MCF 10A (cell line): ENCODE measurements around the gene KCNJ1. TPM values are rescaled to one million over a fixed set of nuclear protein-coding genes. Genes with fewer than 3 reads are reported as not detected.

Experiments used
- BruUV-seq: library from RNA; stranded (reverse); fragments of 400-500 nt; replicated peaks from 2 replicates; lab custom pipeline; 2021; lab: Mats Ljungman, UMichigan
- CTCF ChIA-PET: fragments of 300-600 bp; sonication (Branson Sonifier 250); formaldehyde crosslinking; extraction: SDS; loops from one replicate; lab custom pipeline; 2021; ENCODE audit warnings: antibody characterized with exemption, inconsistent platforms; lab: Yijun Ruan, JAX
- POLR2A ChIA-PET: fragments of 300-600, 350-650 bp; sonication (Branson Sonifier 250); formaldehyde crosslinking; extraction: SDS; loops from one replicate; lab custom pipeline; 2020; ENCODE audit warnings: antibody characterized with exemption, inconsistent platforms; lab: Yijun Ruan, JAX
- DNase-seq: peaks from one replicate; pipeline ENCODE4 v3.0.0-alpha.2; 2018; ENCODE audit not compliant: unreplicated experiment
- H3K27ac Mint-ChIP-seq: one replicate; pipeline ENCODE4 v1.8.0; 2022; ENCODE audit warnings: mild to moderate bottlenecking, low read depth, mixed read lengths; ENCODE audit not compliant: unreplicated experiment
- H3K27me3 Mint-ChIP-seq: one replicate; pipeline ENCODE4 v1.8.0; 2022; ENCODE audit warnings: mixed read lengths; ENCODE audit not compliant: insufficient read depth, unreplicated experiment
- H3K36me3 Mint-ChIP-seq: one replicate; pipeline ENCODE4 v1.8.0; 2022; ENCODE audit warnings: mild to moderate bottlenecking, moderate library complexity, mixed read lengths; ENCODE audit not compliant: insufficient read depth, unreplicated experiment
- H3K4me1 Mint-ChIP-seq: one replicate; pipeline ENCODE4 v1.8.0; 2022; ENCODE audit warnings: mixed read lengths; ENCODE audit not compliant: insufficient read depth, unreplicated experiment
- H3K4me3 Mint-ChIP-seq: one replicate; pipeline ENCODE4 v1.8.0; 2022; ENCODE audit warnings: mild to moderate bottlenecking, moderate library complexity, mixed read lengths; ENCODE audit not compliant: unreplicated experiment
- H3K9me3 Mint-ChIP-seq: one replicate; pipeline ENCODE4 v1.8.0; 2022; ENCODE audit warnings: mixed read lengths; ENCODE audit not compliant: unreplicated experiment
- CTCF ChIP-seq: fragments of 200-600 bp; IDR thresholded peaks from one replicate; pipeline ENCODE4 v1.8.0; 2022; ENCODE audit warnings: antibody characterized with exemption, mild to moderate bottlenecking; ENCODE audit not compliant: unreplicated experiment
- intact Hi-C: fragments of 100-400 bp; cut with micrococcal nuclease; formaldehyde crosslinking; loops from 2 replicates; pipeline ENCODE4 v1.14.1; 2022
- total RNA-seq: library from RNA; stranded (reverse); gene quantifications from 2 replicates; pipeline ENCODE4 v1.2.3, GENCODE V29; 2022

KCNJ1 gene
- total RNA-seq, 1 experiment from 2014 or later: not detected

- ChIA-PET POLR2A (no interaction called here), CTCF (interaction anchor here (1.1 to 2.0 kb wide), 2 partner anchors 664 to 678 kb away, joined by 4 to 9 read pairs; no protein-coding TSS in a partner anchor)
- intact Hi-C loops: loop anchor here (10.0 kb wide), 1 partner anchor 991 kb away; no protein-coding TSS in a partner anchor
- peaks cover 10% of the 10 kb centered on the region for H3K4me1 Mint-ChIP-seq
- H3K27me3 Mint-ChIP-seq: no peaks in the 10 kb centered on the region
- no peak overlapping the region for H3K27ac Mint-ChIP-seq
- no peak for DNase-seq
- H3K36me3 Mint-ChIP-seq: no peaks in the 10 kb centered on the region
- no peak overlapping the region for H3K4me3 Mint-ChIP-seq
- no TSS peak for BruUV-seq
- no peak for TF ChIP-seq CTCF
- no peaks in the 10 kb centered on the region for H3K9me3 Mint-ChIP-seq
Measured at GRCh38 chr11:128835741-128836430, 31.2 kb downstream of the KCNJ1 start.

DNA sequence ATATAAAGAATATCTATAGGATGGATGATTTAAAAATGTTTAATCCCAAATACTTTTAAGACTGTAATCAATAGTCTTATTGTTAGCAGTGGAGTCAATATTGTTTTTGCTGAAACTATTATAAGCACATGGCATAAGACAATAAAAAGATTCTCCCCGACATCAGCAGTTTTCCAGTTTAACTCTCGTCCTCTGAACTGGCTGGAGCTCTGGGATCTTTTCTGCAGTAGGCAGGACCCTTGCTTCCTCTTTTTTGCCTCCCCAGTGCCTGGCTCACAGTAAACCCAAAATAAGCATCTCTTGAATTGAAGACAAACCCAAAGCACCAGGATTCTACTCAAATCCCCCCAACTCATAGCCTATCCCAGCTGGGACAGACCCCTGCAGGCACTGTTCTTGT lies 32.9 kb downstream of the KCNJ1 start:
- ChIA-PET POLR2A (no interaction called here), CTCF (interaction anchor here (0.8 kb wide), 1 partner anchor 677 kb away, joined by 3 read pairs; no protein-coding TSS in a partner anchor)
- intact Hi-C loops: loop anchor here (10.0 kb wide), 1 partner anchor 989 kb away; no protein-coding TSS in a partner anchor
- Mint-ChIP-seq H3K4me1 (peaks cover 10% of the 10 kb centered on the region), H3K27me3 (no peaks in the 10 kb centered on the region), H3K36me3 (no peaks in the 10 kb centered on the region), H3K4me3 (no peak overlapping the region), H3K9me3 (no peaks in the 10 kb centered on the region), H3K27ac (no peak overlapping the region)
- no TSS peak for BruUV-seq
- DNase-seq: no peak
- no peak for TF ChIP-seq CTCF

DNA sequence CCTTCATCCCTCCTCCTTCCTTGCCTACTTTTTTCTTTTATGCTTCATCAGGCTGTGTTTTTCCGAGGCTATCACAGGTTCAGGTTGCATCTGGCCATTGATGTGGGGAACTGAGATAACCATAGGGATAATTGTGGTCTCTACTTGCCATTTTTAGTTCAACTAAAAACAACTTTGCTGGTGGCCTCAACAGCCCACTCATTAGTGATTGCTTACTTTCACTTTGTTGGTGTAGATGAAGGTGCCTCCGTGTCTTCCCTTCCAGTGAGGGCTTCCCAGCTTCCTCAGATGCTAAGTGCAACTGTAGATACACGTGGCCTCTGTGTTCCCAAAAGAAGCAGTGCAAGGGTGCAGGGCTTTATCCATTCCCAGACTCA lies 35.0 kb downstream of the KCNJ1 start:
- intact Hi-C loops: loop anchor here (10.0 kb wide), 1 partner anchor 987 kb away; no protein-coding TSS in a partner anchor
- Mint-ChIP-seq H3K27ac (no peak overlapping the region), H3K9me3 (no peaks in the 10 kb centered on the region), H3K4me3 (no peak overlapping the region), H3K27me3 (no peaks in the 10 kb centered on the region), H3K36me3 (no peaks in the 10 kb centered on the region), H3K4me1 (peaks cover 10% of the 10 kb centered on the region)
- CTCF ChIA-PET: interaction anchor here (0.7 to 8.5 kb wide), 27 partner anchors 9 to 803 kb away, joined by 3 to 137 read pairs (median 9); no protein-coding TSS in a partner anchor
- no TSS peak for BruUV-seq
- no peak for DNase-seq
- POLR2A ChIA-PET: no interaction called here
- TF ChIP-seq CTCF: no peak
